ENCODE results near the gene KLRF1.
A peak's percentile ranks its signal among the peaks of the same experiment; 100 is the strongest.

Gene KLRF1

DNA sequence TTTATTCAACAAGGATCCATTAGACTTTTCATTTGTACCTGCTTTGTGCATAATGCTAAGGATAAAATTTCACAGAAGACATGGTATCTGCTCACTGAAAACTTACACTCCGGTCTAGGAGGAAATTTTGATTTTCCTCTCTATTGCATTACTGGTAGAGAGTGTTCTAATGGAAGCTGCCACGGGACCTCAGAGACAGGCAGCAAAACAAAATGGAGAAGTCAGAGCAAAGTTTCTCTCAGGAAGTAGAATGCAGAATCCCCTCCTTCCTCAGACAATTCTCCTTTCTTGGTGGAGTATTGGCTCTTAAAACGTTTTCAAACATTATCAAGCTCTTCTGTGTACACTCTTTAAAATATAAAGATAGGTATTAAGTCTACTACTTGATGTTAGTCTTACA, 29.6 kb downstream of the KLRF1 start:
- Histone ChIP-seq H3K9ac (ENCODE audit: low read depth, low read length) (no peak overlapping the region), H3K36me3 (ENCODE audit: insufficient read depth, low read length) (no peaks in the 10 kb centered on the region), H3K9me3 (replicated peaks; ENCODE audit: low read length) (no peaks in the 10 kb centered on the region), H3K4me3 (ENCODE audit: low read length) (no peak overlapping the region), H3K4me1 (ENCODE audit: control insufficient read depth, insufficient read depth, low read length) (no peaks in the 10 kb centered on the region), H3K27me3 (ENCODE audit: control insufficient read depth, insufficient read depth, low read length) (no peaks in the 10 kb centered on the region), H3K4me2 (ENCODE audit: low read length) (no peak overlapping the region)

DNA sequence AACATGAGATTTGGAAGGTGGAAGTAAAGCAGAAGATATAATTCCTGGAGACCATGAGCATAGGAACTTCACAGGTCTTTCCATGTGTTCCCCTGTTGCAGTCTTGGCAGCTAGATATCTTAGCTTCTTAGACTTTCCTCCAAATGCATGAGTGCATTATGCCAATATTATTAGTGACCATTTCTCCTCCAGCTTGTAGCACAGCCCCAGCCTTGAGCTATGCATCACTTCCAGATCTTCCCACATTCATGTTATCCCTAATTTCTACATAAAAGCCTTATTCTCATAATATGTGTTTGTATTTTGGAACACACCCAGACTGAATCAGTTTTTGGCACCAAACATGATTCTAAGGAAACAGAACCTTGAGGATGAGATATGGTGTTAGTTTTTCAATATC, 30.9 kb downstream of the KLRF1 start:
- no peak overlapping the region for H3K4me3 ChIP-seq (ENCODE audit: low read length)
- H3K27me3 ChIP-seq (ENCODE audit: control insufficient read depth, insufficient read depth, low read length): no peaks in the 10 kb centered on the region
- H3K36me3 ChIP-seq (ENCODE audit: insufficient read depth, low read length): no peaks in the 10 kb centered on the region
- H3K9me3 ChIP-seq (replicated peaks; ENCODE audit: low read length): no peaks in the 10 kb centered on the region
- no peak overlapping the region for H3K9ac ChIP-seq (ENCODE audit: low read depth, low read length)
- H3K4me1 ChIP-seq (ENCODE audit: control insufficient read depth, insufficient read depth, low read length): no peaks in the 10 kb centered on the region
- no peak overlapping the region for H3K4me2 ChIP-seq (ENCODE audit: low read length)

DNA sequence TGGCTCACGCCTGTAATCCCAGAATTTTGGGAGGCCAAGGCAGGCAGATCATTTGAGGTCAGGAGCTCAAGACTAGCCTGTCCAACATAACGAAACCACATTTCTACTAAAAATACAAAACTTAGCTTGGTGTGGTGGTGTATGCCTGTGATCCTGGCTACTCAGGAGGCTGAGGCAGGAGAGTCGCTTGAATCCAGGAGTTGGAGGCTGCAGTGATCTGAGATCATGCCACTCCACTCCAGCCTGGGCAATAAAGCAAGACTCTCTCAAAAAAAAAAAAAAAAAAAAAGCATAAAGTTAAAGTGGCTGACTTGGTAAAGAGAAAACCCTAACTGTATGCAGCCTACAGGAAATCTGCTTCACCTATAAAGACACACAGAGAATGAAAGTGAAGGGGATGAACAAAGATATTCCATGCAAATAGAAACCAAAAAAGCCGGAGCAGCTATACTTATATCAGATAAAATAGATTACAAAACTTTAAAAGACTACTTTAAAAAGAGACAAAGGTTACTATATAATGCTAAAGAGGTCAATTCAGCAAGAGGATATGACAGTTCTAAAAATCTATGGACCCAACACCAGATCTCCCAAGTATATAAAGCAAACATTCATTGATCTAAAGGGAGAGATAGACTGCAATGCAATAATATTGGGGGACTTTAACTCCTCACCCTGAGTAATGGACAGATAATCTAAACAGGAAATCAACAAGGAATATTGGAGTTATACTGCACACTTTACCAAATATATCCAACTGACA, 37.8 kb downstream of the KLRF1 start:
- no peaks in the 10 kb centered on the region for H3K9me3 ChIP-seq (replicated peaks; ENCODE audit: low read length)
- H3K27me3 ChIP-seq (ENCODE audit: control insufficient read depth, insufficient read depth, low read length): no peaks in the 10 kb centered on the region
- H3K4me3 ChIP-seq (ENCODE audit: low read length): no peak overlapping the region
- H3K9ac ChIP-seq (ENCODE audit: low read depth, low read length): no peak overlapping the region
- peak overlapping the region; percentile 14 for H3K4me2 ChIP-seq (ENCODE audit: low read length)
- H3K36me3 ChIP-seq (ENCODE audit: insufficient read depth, low read length): no peaks in the 10 kb centered on the region
- H3K4me1 ChIP-seq (ENCODE audit: control insufficient read depth, insufficient read depth, low read length): no peaks in the 10 kb centered on the region

DNA sequence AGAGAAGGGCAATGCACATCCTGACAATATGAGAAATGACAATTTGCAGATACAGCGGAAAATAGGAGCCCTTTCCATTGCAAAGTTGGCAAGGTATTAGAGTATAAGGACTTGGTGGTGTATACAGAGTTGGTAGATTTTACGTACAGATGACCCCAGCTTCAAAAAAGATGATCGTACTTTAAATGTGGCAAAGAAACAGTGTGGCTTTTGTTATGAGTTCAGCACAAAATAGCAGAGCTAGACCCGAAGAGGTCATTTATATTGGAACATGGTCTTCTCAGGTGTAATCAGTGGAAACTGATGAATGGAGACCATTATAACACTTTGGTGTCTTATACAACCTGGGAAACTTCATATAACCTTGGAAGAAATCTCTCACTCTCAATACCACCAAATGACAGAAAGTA, 39.6 kb downstream of the KLRF1 start:
- Histone ChIP-seq H3K4me1 (ENCODE audit: control insufficient read depth, insufficient read depth, low read length) (no peaks in the 10 kb centered on the region), H3K27me3 (ENCODE audit: control insufficient read depth, insufficient read depth, low read length) (no peaks in the 10 kb centered on the region), H3K36me3 (ENCODE audit: insufficient read depth, low read length) (no peaks in the 10 kb centered on the region), H3K4me3 (ENCODE audit: low read length) (peak overlapping the region; percentile 40), H3K9me3 (replicated peaks; ENCODE audit: low read length) (no peaks in the 10 kb centered on the region), H3K9ac (ENCODE audit: low read depth, low read length) (peak overlapping the region; percentile 80), H3K4me2 (ENCODE audit: low read length) (peak overlapping the region; percentile 50)

DNA sequence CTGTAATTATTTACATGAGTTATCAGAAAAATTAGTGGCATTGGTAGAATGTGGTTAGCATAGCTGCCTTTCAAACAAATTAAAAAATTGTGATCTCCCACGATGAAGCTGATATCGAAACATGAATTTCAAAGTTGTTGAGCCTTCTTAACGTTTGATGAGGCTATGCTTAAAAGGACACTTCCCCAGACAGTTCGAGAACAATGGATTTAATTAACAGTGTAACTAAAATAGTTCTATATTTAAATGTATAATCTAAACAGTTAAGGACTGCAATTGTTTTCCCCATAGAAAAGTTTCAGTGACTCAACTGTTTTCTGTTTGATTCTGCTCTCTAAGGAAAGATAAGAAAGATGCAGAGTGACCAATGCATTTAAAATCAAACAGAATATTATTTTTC, 40.2 kb downstream of the KLRF1 start:
- peak overlapping the region; percentile 40 for H3K4me3 ChIP-seq (ENCODE audit: low read length)
- H3K4me2 ChIP-seq (ENCODE audit: low read length): peak overlapping the region; percentile 50
- H3K9me3 ChIP-seq (replicated peaks; ENCODE audit: low read length): no peaks in the 10 kb centered on the region
- no peaks in the 10 kb centered on the region for H3K36me3 ChIP-seq (ENCODE audit: insufficient read depth, low read length)
- no peaks in the 10 kb centered on the region for H3K27me3 ChIP-seq (ENCODE audit: control insufficient read depth, insufficient read depth, low read length)
- H3K9ac ChIP-seq (ENCODE audit: low read depth, low read length): peak overlapping the region; percentile 80
- H3K4me1 ChIP-seq (ENCODE audit: control insufficient read depth, insufficient read depth, low read length): no peaks in the 10 kb centered on the region

DNA sequence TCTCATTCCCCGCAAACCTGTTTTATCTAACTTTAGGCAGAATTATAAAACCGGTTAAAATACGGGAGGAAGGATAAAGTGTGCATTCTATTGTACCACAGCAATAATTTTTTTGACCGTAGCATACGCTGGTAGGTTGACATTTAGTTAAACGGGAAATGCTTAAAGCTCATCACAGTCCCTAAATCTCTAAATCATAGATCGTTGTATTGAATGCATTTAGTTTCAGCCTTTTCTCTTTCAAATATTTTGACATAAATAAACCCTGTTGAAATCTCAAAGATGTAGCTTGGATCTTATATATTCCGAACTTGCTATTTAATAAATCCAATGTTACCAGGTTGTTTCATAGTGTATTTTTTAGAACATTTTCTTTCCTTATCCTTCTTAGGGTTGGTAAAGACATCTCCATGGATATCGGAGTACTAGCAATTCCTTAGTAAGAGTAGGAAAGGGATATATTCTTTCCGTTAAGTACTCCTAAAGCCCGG, 41.1 kb downstream of the KLRF1 start:
- Histone ChIP-seq H3K4me3 (ENCODE audit: low read length) (peak overlapping the region; percentile 69), H3K9ac (ENCODE audit: low read depth, low read length) (peak overlapping the region; percentile 80), H3K4me1 (ENCODE audit: control insufficient read depth, insufficient read depth, low read length) (no peaks in the 10 kb centered on the region)

DNA sequence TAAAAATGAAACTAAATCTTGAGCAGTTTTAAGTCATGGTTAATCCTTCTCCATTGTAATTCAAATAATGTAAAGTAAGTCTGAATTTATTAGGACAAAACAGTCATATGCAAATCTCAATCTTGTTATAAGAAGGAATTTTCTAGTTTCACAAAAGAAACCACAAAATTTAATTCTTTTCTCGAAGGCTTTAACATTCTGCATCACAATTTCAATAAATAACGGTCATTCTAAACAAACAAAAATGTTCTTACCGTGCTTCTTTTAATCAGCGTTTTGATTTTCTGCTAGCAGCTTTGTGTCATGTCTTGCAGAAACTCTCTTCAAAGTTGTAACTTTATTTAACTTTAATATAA, 41.6 kb downstream of the KLRF1 start:
- H3K9me3 ChIP-seq (replicated peaks; ENCODE audit: low read length): no peaks in the 10 kb centered on the region
- H3K4me2 ChIP-seq (ENCODE audit: low read length): peak overlapping the region; percentile 85
- no peaks in the 10 kb centered on the region for H3K4me1 ChIP-seq (ENCODE audit: control insufficient read depth, insufficient read depth, low read length)
- H3K36me3 ChIP-seq (ENCODE audit: insufficient read depth, low read length): no peaks in the 10 kb centered on the region
- peak overlapping the region; percentile 69 for H3K4me3 ChIP-seq (ENCODE audit: low read length)
- H3K9ac ChIP-seq (ENCODE audit: low read depth, low read length): peak overlapping the region; percentile 80
- no peaks in the 10 kb centered on the region for H3K27me3 ChIP-seq (ENCODE audit: control insufficient read depth, insufficient read depth, low read length)

More for the DNA sequence above, 41.1 kb downstream of the KLRF1 start:
- Histone ChIP-seq H3K36me3 (ENCODE audit: insufficient read depth, low read length) (no peaks in the 10 kb centered on the region), H3K4me2 (ENCODE audit: low read length) (peak overlapping the region; percentile 85), H3K27me3 (ENCODE audit: control insufficient read depth, insufficient read depth, low read length) (no peaks in the 10 kb centered on the region), H3K9me3 (replicated peaks; ENCODE audit: low read length) (no peaks in the 10 kb centered on the region)

DNA sequence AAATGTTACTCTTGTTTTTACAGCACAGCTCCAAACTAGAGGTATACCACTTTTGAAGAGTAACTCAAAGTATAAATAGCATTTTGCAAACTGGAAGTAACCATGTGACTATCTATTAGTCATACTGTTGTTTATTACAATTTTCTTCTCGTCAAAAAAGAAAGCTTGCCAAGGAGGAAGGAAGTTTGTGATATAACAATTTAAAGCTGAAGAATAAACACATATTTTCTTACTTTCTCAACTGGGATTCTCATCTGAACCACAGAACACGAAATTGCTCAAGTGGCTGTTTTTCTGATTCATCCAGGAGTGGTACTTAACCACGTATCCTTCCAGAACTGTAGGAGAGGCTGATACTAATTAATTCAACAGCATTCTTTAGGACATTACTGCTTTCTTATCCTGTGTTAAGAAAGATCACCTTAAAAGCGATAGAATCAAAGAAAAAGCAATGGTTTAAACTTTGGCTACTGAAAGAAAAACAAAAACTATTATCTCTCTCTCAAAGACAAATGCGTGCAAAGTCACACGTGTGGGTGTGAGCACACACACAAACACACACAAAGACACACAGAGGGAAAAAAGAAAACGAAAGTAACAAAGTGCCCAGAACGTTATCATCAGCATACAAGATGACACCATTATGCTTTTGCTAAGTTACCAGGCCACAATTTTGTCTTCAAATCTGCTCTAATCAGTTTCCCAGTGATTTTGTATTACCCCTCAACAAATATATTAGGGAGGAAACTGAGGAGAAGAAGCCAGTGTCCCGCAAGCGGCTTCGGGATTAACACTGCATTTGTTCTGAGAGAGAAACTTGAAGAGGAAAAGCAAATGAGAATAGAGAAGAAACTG, 42.3 kb downstream of the KLRF1 start, which contains the start of gene CLEC2B:
TSS of gene CLEC2B (minus strand) at position 48 of the 855 bp plus-strand sequence.
- peak within 1 kb of the TSS; percentile 80 for H3K9ac ChIP-seq (ENCODE audit: low read depth, low read length)
- H3K36me3 ChIP-seq (ENCODE audit: insufficient read depth, low read length): no peaks in the 10 kb centered on the region
- H3K4me2 ChIP-seq (ENCODE audit: low read length): peak within 1 kb of the TSS; percentile 85
- no peaks in the 10 kb centered on the region for H3K4me1 ChIP-seq (ENCODE audit: control insufficient read depth, insufficient read depth, low read length)
- no peaks in the 10 kb centered on the region for H3K9me3 ChIP-seq (replicated peaks; ENCODE audit: low read length)
- no peaks in the 10 kb centered on the region for H3K27me3 ChIP-seq (ENCODE audit: control insufficient read depth, insufficient read depth, low read length)
- peak within 1 kb of the TSS; percentile 69 for H3K4me3 ChIP-seq (ENCODE audit: low read length)

DNA sequence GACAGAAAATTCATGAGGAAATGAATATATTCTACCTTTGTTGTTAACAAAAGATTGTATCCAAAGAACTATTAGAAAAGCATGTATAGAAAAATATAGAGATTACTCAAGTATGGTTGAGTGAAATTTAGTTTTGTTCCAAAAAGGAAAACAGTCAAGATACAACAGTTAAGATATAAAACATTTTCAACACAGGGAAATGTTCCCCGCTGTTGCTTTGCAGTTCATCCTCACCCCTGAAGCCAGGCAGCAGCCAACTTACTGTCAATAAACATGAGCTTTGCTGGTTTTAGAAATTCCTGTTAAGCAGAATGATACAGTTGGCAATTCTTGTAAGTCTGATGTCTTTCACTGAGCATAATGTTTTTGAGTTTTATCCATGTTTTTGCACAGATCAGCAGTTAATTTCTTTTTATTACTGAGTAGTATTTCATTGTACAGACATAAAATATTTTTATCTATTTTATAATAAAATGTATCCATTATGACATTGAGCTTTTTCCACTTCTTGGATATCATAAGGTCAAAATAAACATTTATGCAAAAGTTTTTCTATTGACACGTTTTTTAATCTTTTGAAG, 43.1 kb downstream of the KLRF1 start:
- Histone ChIP-seq H3K36me3 (ENCODE audit: insufficient read depth, low read length) (no peaks in the 10 kb centered on the region), H3K4me3 (ENCODE audit: low read length) (peak overlapping the region; percentile 69), H3K4me1 (ENCODE audit: control insufficient read depth, insufficient read depth, low read length) (no peaks in the 10 kb centered on the region), H3K27me3 (ENCODE audit: control insufficient read depth, insufficient read depth, low read length) (no peaks in the 10 kb centered on the region), H3K4me2 (ENCODE audit: low read length) (peak overlapping the region; percentile 85), H3K9ac (ENCODE audit: low read depth, low read length) (peak overlapping the region; percentile 80), H3K9me3 (replicated peaks; ENCODE audit: low read length) (no peaks in the 10 kb centered on the region)

DNA sequence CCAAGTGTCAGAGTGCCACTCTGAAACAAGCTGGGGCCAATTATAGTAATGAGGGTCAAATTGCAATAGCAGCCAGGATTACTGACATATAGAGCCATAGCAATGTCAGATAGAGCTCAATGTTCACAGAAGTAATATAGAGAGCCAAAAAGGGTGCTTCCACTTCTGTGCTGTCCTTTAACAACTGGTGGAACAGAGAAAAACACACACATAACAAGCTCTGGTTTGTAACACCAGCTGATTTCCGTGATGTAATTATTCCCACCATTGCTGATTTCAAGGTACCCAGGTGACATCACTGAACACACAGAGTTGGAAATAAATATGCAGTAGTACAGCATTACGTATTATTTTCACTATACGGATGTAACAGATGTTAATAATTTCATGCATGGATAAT, 44.9 kb downstream of the KLRF1 start:
- no peak overlapping the region for H3K4me3 ChIP-seq (ENCODE audit: low read length)

DNA sequence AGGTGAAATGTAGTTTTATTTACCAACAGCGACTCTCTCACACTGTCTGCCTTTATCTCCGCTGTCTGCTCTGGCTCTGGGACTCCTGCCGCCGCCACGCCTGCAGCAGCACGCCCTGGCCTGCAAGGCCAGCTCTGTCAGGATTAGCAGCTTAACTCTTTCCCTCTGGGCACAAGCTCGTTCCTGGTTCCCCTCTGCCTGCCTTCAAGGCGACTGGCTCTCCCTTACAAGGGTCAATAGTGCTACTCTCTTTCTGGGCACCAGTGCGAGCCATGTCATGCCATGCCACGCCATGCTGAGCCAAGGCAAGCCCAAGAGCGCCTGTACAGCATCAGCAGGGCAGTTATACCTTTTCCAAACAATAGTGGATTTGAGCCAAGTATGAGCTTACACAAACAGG, 45.5 kb downstream of the KLRF1 start:
- no peaks in the 10 kb centered on the region for H3K9me3 ChIP-seq (replicated peaks; ENCODE audit: low read length)
- no peaks in the 10 kb centered on the region for H3K27me3 ChIP-seq (ENCODE audit: control insufficient read depth, insufficient read depth, low read length)
- no peaks in the 10 kb centered on the region for H3K4me1 ChIP-seq (ENCODE audit: control insufficient read depth, insufficient read depth, low read length)
- H3K4me3 ChIP-seq (ENCODE audit: low read length): no peak overlapping the region
- no peak overlapping the region for H3K9ac ChIP-seq (ENCODE audit: low read depth, low read length)
- H3K4me2 ChIP-seq (ENCODE audit: low read length): no peak overlapping the region
- no peaks in the 10 kb centered on the region for H3K36me3 ChIP-seq (ENCODE audit: insufficient read depth, low read length)

More for the DNA sequence above, 44.9 kb downstream of the KLRF1 start:
- Histone ChIP-seq H3K9me3 (replicated peaks; ENCODE audit: low read length) (no peaks in the 10 kb centered on the region), H3K4me1 (ENCODE audit: control insufficient read depth, insufficient read depth, low read length) (no peaks in the 10 kb centered on the region), H3K4me2 (ENCODE audit: low read length) (no peak overlapping the region), H3K27me3 (ENCODE audit: control insufficient read depth, insufficient read depth, low read length) (no peaks in the 10 kb centered on the region), H3K9ac (ENCODE audit: low read depth, low read length) (no peak overlapping the region), H3K36me3 (ENCODE audit: insufficient read depth, low read length) (no peaks in the 10 kb centered on the region)

Data from skeletal muscle satellite cell (primary cell).